Measurements from ENCODE around the gene WSCD2.

The WSCD2 gene

DNA sequence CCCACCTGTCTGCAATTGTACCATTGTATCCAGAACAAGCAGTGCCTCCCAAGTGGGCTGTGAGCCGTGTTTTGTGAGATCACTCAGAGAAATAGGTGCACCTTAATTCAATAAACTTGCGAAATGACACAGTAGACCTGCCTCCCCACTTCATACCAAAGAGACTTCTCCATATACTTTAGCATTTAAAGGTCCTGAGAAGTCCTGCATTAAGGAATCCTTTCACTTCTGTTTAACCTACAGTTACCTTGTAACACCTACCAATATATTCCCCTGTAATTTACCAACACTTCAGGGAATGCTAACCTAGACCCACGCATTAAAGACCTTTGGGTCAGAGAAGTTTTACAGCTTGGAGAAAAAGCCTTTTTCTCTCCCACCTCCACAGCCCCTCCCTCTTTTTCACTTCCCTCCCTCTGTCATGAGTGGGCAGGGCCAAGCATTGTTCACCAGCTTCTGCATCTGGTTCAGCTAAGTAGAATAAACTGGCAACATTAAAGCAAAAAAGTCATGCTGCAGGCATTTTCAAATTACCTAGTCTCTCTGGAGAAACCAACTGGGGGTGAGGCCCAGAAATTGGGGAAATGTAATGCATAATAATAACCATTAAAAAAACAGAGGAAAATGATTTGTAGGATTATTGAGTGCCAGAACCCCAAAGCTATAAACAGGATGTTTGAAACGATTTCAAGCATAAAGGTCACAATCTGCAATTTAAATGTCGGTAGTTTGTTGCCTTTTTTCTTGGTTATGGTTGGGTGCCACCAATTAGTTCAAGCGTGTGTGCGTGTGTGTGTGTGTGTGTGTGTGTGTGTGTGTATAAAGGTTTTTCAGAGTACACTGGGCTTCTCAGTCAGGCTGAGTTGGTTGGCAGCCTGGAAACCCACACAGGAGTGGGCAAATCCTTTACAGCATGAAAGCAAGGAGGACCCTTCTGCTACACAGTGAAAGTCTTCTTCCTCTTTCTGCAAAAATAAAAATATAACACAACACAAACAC is 13.7 kb upstream of the WSCD2 start:
- TF ChIP-seq, protein P1, sequence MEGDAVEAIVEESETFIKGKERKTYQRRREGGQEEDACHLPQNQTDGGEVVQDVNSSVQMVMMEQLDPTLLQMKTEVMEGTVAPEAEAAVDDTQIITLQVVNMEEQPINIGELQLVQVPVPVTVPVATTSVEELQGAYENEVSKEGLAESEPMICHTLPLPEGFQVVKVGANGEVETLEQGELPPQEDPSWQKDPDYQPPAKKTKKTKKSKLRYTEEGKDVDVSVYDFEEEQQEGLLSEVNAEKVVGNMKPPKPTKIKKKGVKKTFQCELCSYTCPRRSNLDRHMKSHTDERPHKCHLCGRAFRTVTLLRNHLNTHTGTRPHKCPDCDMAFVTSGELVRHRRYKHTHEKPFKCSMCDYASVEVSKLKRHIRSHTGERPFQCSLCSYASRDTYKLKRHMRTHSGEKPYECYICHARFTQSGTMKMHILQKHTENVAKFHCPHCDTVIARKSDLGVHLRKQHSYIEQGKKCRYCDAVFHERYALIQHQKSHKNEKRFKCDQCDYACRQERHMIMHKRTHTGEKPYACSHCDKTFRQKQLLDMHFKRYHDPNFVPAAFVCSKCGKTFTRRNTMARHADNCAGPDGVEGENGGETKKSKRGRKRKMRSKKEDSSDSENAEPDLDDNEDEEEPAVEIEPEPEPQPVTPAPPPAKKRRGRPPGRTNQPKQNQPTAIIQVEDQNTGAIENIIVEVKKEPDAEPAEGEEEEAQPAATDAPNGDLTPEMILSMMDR (conservative IDR thresholded peaks at IDR 0.05; ENCODE audit: low read depth, low read length) = no peak
- no peak for DNase-seq (ENCODE audit: low read depth)
- H3K4me3 ChIP-seq (ENCODE audit: low read depth, low read length) = no peak overlapping the region

DNA sequence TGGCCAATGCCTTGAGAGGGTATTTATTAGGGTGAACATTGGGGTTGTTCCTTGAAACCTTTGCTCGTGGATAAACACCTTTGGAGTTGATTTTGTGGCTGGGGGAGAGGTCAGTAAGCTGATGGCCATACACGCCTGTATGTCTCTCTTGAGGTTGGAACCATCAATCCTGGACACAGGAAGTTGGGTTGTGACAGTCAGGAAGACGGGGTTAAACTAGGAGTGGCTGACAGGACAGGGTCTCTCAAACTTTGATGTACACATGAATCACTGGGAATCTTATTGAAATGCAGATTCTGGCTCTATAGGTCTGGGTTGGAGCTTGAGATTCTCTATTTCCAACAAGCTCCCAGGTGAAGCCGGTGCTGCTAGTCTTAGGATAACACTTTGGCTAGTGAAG is 12.8 kb upstream of the WSCD2 start:
- DNase-seq (ENCODE audit: low read depth) = no peak
- H3K4me3 ChIP-seq (ENCODE audit: low read depth, low read length) = no peak overlapping the region
- TF ChIP-seq, protein P1 (conservative IDR thresholded peaks at IDR 0.05; ENCODE audit: low read depth, low read length) = no peak

DNA sequence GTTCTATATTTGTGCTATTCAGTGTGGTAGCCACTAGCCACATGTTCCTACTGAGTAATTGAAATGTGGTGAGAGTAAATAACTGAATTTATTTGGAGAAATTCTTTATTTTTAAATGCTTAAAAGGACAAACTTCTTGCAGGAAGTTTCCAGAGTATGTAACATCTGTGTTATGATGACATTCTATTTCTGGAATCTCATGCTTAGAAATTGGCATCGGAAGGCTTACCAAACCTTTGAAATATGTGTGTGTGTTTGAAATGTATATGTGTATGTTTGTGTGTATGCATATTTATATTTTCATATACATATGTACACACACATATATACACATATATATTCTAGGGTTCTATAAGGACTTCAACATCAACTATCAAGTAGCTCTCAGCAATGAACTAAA is 12.4 kb upstream of the WSCD2 start:
- no peak overlapping the region for H3K4me3 ChIP-seq (ENCODE audit: low read depth, low read length)
- no peak for DNase-seq (ENCODE audit: low read depth)
- TF ChIP-seq, protein P1 (conservative IDR thresholded peaks at IDR 0.05; ENCODE audit: low read depth, low read length) = no peak

DNA sequence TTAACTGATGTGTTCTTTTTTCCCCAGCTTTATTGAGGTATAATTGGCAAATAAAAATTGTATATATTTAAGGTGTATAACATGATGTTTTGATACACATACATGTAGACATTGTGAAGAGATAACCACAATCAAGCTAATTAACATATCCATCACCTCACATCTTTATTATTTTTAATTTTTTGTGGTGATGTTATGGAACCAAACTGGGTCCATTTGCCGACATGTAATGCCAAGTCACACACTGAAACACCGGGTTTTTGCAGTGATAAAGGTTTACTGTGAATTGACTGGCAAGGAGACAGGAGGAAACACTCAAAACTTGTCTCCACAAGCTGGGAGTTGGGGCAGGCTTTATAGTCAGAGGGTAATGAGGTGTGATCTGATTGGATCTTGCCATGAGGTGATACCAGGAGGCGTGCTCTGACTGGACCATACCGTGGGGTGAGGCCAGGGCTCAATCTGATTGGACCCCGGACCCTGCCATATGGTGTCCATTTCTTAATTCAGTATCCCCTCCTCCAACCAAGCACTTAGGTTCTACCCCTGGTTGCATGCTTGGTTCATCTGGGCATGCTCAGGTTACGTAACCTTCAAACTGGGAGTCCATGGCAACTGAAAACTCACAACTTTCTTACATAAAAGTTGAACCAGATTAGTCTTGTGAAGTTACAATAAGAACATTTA is 11.8 kb upstream of the WSCD2 start:
- TF ChIP-seq, protein P1 (conservative IDR thresholded peaks at IDR 0.05; ENCODE audit: low read depth, low read length) = no peak
- no peak for DNase-seq (ENCODE audit: low read depth)

DNA sequence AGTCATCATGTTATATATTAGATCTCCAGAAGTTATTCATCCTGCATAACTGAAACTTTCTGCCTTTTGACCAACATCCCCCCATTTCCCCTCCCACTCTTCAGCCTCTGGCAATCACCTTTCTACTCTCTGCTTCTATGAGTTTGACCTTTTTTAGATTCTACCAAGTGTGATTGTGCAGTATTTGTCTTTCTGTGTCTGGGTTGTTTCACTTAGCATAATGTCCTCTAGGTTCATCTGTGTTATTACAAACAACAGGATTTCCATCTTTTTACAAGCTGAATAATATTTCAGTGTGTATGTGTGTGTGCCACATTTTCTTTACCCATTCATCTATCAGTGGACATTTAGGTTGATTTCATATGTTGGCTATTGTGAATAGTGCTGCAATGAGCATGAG is 11.2 kb upstream of the WSCD2 start:
- no peak overlapping the region for H3K4me3 ChIP-seq (ENCODE audit: low read depth, low read length)
- DNase-seq (ENCODE audit: low read depth) = no peak
- TF ChIP-seq, protein P1 (conservative IDR thresholded peaks at IDR 0.05; ENCODE audit: low read depth, low read length) = no peak

More for the DNA sequence above, 11.8 kb upstream of the WSCD2 start:
- H3K4me3 ChIP-seq (ENCODE audit: low read depth, low read length) = no peak overlapping the region

DNA sequence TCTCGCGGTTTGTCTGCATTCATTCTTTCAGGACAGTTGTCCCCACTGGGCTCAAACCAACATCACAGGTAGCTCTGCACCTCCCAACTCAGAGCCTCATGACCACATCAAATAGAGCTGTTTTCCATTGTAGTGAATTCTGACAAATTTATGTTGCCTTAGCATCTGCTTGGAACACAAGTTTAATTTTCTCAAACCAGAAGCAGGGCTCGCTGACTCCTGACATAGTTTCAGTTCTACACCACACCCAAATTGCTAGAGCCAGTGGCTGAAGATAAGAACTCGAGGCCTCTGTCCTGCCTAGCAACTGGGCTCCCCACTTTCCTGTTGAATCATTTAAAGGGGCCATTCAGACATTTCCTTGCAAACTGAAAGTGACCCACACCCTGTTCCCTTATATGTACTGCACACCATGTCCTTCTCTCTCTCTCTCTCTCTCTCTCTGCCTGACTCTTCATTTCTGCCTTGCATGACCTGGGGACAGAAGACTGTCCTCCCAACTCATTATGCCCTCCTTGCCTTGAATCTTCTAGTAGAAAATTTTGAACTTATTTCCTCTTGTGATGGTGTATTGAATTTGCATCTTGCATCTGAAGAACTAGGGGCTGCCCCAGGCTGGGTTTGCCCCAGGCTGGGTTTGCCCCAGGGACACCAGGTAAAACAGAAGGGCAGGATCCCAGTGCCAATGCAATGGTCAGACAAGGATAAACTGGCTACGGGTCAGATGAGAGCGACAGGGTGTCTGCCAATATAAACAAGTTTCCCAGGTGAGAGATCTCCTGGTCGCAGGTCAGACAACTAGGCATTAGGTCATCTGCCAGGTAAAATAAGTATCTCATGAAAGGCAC is 9.7 kb upstream of the WSCD2 start:
- TF ChIP-seq, protein P1 (conservative IDR thresholded peaks at IDR 0.05; ENCODE audit: low read depth, low read length) = no peak
- no peak overlapping the region for H3K4me3 ChIP-seq (ENCODE audit: low read depth, low read length)
- DNase-seq (ENCODE audit: low read depth) = no peak

All from choroid plexus epithelial cell (primary cell).